CD14-positive monocyte (primary cell): ENCODE results near the gene NINL. TPM values are rescaled to one million over a fixed set of nuclear protein-coding genes. Genes with fewer than 3 reads are reported as not detected.

Experiments
- DNase-seq, 3 donors: peaks; one replicate each; pipeline ENCODE4 v3.0.0-alpha.2; 2011 to 2022
- H2AFZ ChIP-seq: 2 replicates; pipeline ENCODE4 v1.6.0; 2012; ENCODE audit warnings: mild to moderate bottlenecking, low read depth, low read length, inconsistent platforms; ENCODE audit not compliant: insufficient read depth, poor library complexity, severe bottlenecking
- H3K27ac ChIP-seq, 2 donors: 1 replicate in 1 of 2; 2 replicates in 1 of 2; pipeline ENCODE4 v1.5.1; 2012 to 2013; ENCODE audit warnings: low read length in 2 of 2, control low read depth in 1 of 2, inconsistent platforms in 1 of 2, low read depth in 1 of 2, mild to moderate bottlenecking in 1 of 2
- H3K27me3 ChIP-seq, 2 donors: one replicate each; pipeline versions ENCODE4 v1.6.0 to v1.6.1; 2011 to 2013; ENCODE audit warnings: low read length in 2 of 2; ENCODE audit not compliant: control insufficient read depth in 2 of 2, insufficient read depth in 2 of 2
- H3K36me3 ChIP-seq, 2 donors: replicated peaks in 1 of 2; 1 replicate in 1 of 2; 2 replicates in 1 of 2; pipeline versions ENCODE4 v1.5.1 to v1.6.1; 2012 to 2013; ENCODE audit warnings: low read length in 2 of 2, control low read depth in 1 of 2, inconsistent platforms in 1 of 2, mild to moderate bottlenecking in 1 of 2; ENCODE audit not compliant: insufficient read depth in 2 of 2, control insufficient read depth in 1 of 2
- H3K4me1 ChIP-seq, 2 donors: 1 replicate in 1 of 2; 2 replicates in 1 of 2; pipeline versions ENCODE4 v1.5.1 to v1.6.1; 2012 to 2013; ENCODE audit warnings: low read length in 2 of 2, control low read depth in 1 of 2, inconsistent platforms in 1 of 2, mild to moderate bottlenecking in 1 of 2, moderate library complexity in 1 of 2; ENCODE audit not compliant: insufficient read depth in 2 of 2, control insufficient read depth in 1 of 2
- H3K4me2 ChIP-seq: replicated peaks from 2 replicates; pipeline ENCODE3; 2012; ENCODE audit warnings: low read length, moderate library complexity, mild to moderate bottlenecking; ENCODE audit not compliant: poor library complexity, severe bottlenecking; ENCODE audit errors: extremely low read depth
- H3K4me3 ChIP-seq, 3 experiments: fragments of 200-600 bp in 1 of 3; sonication (generic) in 1 of 3; replicated peaks in 1 of 3; 1 replicate in 2 of 3; 2 replicates in 1 of 3; pipeline ENCODE4 v1.5.1; 2011 to 2013; ENCODE audit warnings: low read length in 3 of 3, mild to moderate bottlenecking in 3 of 3, control low read depth in 2 of 3, low read depth in 2 of 3, inconsistent platforms in 1 of 3, moderate library complexity in 1 of 3
- H3K79me2 ChIP-seq: 2 replicates; pipeline ENCODE4 v1.6.0; 2012; ENCODE audit warnings: mild to moderate bottlenecking, control low read depth, inconsistent platforms, low read length, moderate library complexity; ENCODE audit not compliant: insufficient read depth
- H3K9ac ChIP-seq: 2 replicates; pipeline ENCODE4 v1.6.0; 2017; ENCODE audit warnings: low read length, mild to moderate bottlenecking; ENCODE audit not compliant: insufficient read depth, poor library complexity, severe bottlenecking
- H3K9me3 ChIP-seq, 2 donors: replicated peaks in 1 of 2; 1 replicate in 1 of 2; 2 replicates in 1 of 2; pipeline versions ENCODE4 v1.5.1 to v1.6.1; 2012 to 2013; ENCODE audit warnings: low read length in 2 of 2, control low read depth in 1 of 2; ENCODE audit not compliant: control insufficient read depth in 1 of 2, insufficient read depth in 1 of 2
- H4K20me1 ChIP-seq: 2 replicates; pipeline ENCODE4 v1.6.0; 2012; ENCODE audit warnings: mild to moderate bottlenecking, low read length, control low read depth, moderate library complexity; ENCODE audit not compliant: insufficient read depth
- H3K27ac Mint-ChIP-seq, 7 donors: one replicate each; pipeline ENCODE4 v1.8.0; 2020; ENCODE audit warnings: mild to moderate bottlenecking in 7 of 7, mixed read lengths in 7 of 7, moderate library complexity in 6 of 7, inconsistent platforms in 2 of 7
- H3K27me3 Mint-ChIP-seq, 3 donors: one replicate each; pipeline ENCODE4 v1.8.0; 2021 to 2022; ENCODE audit warnings: low read depth in 3 of 3, mild to moderate bottlenecking in 3 of 3, mixed read lengths in 3 of 3, moderate library complexity in 3 of 3, inconsistent platforms in 1 of 3
- H3K36me3 Mint-ChIP-seq, 2 donors: one replicate each; pipeline ENCODE4 v1.8.0; 2020; ENCODE audit warnings: mixed read lengths in 2 of 2, inconsistent platforms in 1 of 2, mild to moderate bottlenecking in 1 of 2
- H3K4me1 Mint-ChIP-seq: one replicate; pipeline ENCODE4 v1.8.0; 2020; ENCODE audit warnings: mild to moderate bottlenecking, mixed read lengths
- H3K4me3 Mint-ChIP-seq, 2 donors: one replicate each; pipeline ENCODE4 v1.8.0; 2020; ENCODE audit warnings: mild to moderate bottlenecking in 2 of 2, mixed read lengths in 2 of 2, moderate library complexity in 1 of 2
- H3K9me3 Mint-ChIP-seq, 7 donors: one replicate each; pipeline ENCODE4 v1.8.0; 2020 to 2022; ENCODE audit warnings: mixed read lengths in 7 of 7, mild to moderate bottlenecking in 6 of 7, moderate library complexity in 6 of 7, inconsistent platforms in 2 of 7
- CTCF ChIP-seq: fragments of 200-600 bp; IDR thresholded peaks from one replicate; pipeline ENCODE4 v1.8.0; 2022; ENCODE audit warnings: antibody characterized with exemption, mild to moderate bottlenecking
- WGBS: methylation state at CpG from one replicate; pipeline ENCODE4 v1.1.5; 2013; ENCODE audit warnings: missing lambda C conversion rate; ENCODE audit not compliant: insufficient coverage; 5-methylcytosine and 5-hydroxymethylcytosine counted together
- intact Hi-C, 2 donors: fragments of 100-400 bp; cut with micrococcal nuclease; formaldehyde crosslinking; loops; one replicate each; pipeline versions ENCODE4 v1.15.0 to v1.15.1; 2023
- polyA plus RNA-seq, 3 donors: library from polyadenylated mRNA; depleted of rRNA in 1 of 3; unstranded in 2 of 3; stranded (reverse) in 1 of 3; fragments of 300-500 nt in 2 of 3; fragments of >200 nt in 1 of 3; fragmentation: Illumina TruSeq in 2 of 3; gene quantifications; 1 replicate in 2 of 3; 2 replicates in 1 of 3; pipeline ENCODE4 v1.2.3, GENCODE V29; 2012 to 2021

Gene NINL
- polyA plus RNA-seq, 3 donors: 0.08 to 0.15 TPM; not detected in 1

GRCh38 chr20:25454153-25454900, 131.0 kb downstream of the NINL start:
- Histone ChIP-seq H3K4me2 (no peak overlapping the region), H3K27ac (no peak overlapping the region), H3K79me2 (no peaks in the 10 kb centered on the region), H3K4me1 (no peaks in the 10 kb centered on the region), H3K9me3 (no peaks in the 10 kb centered on the region), H4K20me1 (no peaks in the 10 kb centered on the region), H2AFZ (no peak overlapping the region), H3K27me3 (no peaks in the 10 kb centered on the region), H3K9ac (no peak overlapping the region), H3K4me3 (no peak overlapping the region), H3K36me3 (no peaks in the 10 kb centered on the region)
- peaks cover under 1% of the 10 kb centered on the region in 2 donors for H3K36me3 Mint-ChIP-seq
- peak overlapping the region in 1 of 7 donors; percentile 68 for H3K27ac Mint-ChIP-seq
- H3K4me3 Mint-ChIP-seq: no peak overlapping the region
- intact Hi-C loops: no loop called here
- no peak for TF ChIP-seq CTCF
- no peak for DNase-seq
- 94% methylated on average over 15 of the region's 15 CpGs for WGBS
- H3K9me3 Mint-ChIP-seq: peaks cover 0 to 2% (median 0%) of the 10 kb centered on the region in 7 donors
- H3K27me3 Mint-ChIP-seq: peaks cover 0 to 1% (median 0%) of the 10 kb centered on the region in 3 donors
- H3K4me1 Mint-ChIP-seq: peaks cover 6% of the 10 kb centered on the region

GRCh38 chr20:25453035-25453810, 132.1 kb downstream of the NINL start:
- H3K36me3 Mint-ChIP-seq: peaks cover 7 to 11% of the 10 kb centered on the region in 2 donors
- H3K4me3 ChIP-seq: no peak overlapping the region
- H3K9ac ChIP-seq: no peak overlapping the region
- H3K4me1 ChIP-seq: no peaks in the 10 kb centered on the region
- no peak overlapping the region for H3K27ac ChIP-seq
- H3K9me3 Mint-ChIP-seq: peaks cover 0 to 2% (median 0%) of the 10 kb centered on the region in 7 donors
- peaks cover 6% of the 10 kb centered on the region for H3K4me1 Mint-ChIP-seq
- no peak for DNase-seq
- no peak overlapping the region for H3K4me2 ChIP-seq
- 91% methylated on average over 18 of the region's 25 CpGs for WGBS
- no peak overlapping the region for H3K4me3 Mint-ChIP-seq
- H3K79me2 ChIP-seq: no peaks in the 10 kb centered on the region
- H3K36me3 ChIP-seq: peaks cover 1 to 6% of the 10 kb centered on the region in 2 donors
- no peak for TF ChIP-seq CTCF
- H3K27me3 ChIP-seq: no peaks in the 10 kb centered on the region
- no peaks in the 10 kb centered on the region for H3K9me3 ChIP-seq
- no peaks in the 10 kb centered on the region for H4K20me1 ChIP-seq
- H2AFZ ChIP-seq: no peak overlapping the region
- peaks cover 0 to 1% (median 0%) of the 10 kb centered on the region in 3 donors for H3K27me3 Mint-ChIP-seq
- intact Hi-C loops: no loop called here
- no peak overlapping the region for H3K27ac Mint-ChIP-seq
